Inflammatory macrophage treated with lipopolysaccharide for 1 hour (primary cell): ENCODE measurements around the gene UBR4.

Experiments used
- DNase-seq, 2 donors: peaks; one replicate each; pipeline ENCODE4 v3.0.0-alpha.2; 2020 to 2022

UBR4 gene

DNA sequence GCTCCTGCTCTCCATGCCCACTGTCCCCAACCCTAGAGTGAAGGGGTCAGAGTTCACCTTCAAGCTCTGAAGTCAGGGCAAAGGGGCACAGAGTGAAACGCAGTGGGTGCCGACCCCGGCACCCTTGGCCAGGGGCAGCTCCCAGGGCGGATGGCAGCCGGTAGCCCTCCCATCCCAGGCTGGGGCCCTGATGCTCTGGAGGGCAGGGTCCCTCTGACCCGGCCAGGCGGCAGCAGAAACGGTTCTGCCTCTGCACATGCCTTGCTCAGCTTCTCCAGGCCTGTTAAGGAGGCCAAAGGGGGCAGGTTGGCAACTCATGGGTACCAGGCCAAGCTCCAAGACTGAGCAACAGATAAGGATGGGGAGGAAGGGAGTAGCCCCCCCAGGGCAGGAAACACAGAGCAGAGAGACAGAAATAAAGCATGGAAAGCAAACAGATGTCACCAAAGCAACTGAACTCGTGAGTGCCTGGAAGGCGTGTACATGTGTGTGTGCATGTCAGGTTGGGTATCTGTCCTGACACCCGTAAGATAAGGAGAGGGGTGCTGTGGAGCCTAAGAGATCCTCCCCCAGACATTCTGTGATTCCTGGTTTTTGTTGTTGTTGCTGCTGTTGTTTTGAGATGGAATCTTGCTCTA is 141.3 kb downstream of the UBR4 start:
- no peak for DNase-seq

- no peak for DNase-seq
These were observed 142.0 kb downstream of the UBR4 start for GRCh38 chr1:19067912-19068638.

GRCh38 chr1:19067182-19067911 is 142.7 kb downstream of the UBR4 start:
- DNase-seq = no peak

GRCh38 chr1:19066874-19067181 is 143.2 kb downstream of the UBR4 start:
- no peak for DNase-seq

- no peak for DNase-seq
These were observed 143.7 kb downstream of the UBR4 start for GRCh38 chr1:19066248-19066873.

- no peak for DNase-seq
These were observed 144.4 kb downstream of the UBR4 start for GRCh38 chr1:19065526-19066247.

DNA sequence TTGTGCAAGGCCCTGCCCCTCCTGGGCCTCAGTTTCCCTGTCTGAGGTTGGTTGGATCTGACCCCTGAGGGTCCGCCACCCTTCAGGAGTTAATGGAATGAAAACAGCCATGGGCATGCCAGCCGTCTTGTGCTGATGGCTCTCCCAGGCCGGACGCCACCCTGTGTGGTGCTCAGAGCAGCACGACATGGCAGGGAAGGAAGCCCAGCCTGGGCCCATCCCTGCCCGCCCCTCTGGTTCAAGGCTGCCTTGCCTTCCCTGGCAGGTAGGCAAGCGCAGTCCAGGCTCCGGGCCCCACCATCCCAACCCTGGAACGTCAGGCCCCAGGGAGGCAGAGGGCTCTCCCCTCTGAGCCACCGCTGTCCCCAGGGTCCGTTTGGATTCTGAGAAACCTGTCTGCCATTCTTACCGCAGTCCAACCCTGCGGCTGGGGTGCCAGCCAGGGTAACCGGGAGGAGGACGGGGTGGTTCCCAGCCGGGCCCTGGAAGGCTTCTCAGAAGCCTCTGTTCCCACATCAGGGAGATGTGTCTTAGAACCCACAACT is 145.1 kb downstream of the UBR4 start:
- no peak for DNase-seq

DNA sequence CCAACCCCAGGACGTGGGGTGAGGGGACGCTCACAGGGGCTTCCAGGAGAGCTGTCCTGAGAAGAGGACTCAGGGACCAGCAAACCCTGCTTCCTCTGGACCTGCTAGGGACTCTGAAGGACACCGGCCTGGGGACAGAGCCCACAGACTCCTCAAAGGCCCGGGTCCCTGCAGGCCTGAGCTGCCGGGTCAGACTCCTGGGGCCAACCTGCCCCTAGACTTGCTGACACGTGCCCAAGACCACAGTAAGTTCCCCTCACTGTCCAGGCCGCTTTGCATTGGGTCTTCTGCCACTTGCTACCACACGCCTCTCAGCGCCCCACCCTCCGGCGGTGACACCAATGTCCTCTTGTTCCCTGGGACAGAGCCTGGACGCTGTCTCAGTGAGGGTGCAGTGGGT is 146.9 kb downstream of the UBR4 start:
- DNase-seq = no peak

- no peak for DNase-seq
These were observed 147.6 kb downstream of the UBR4 start for GRCh38 chr1:19062258-19063029.

DNA sequence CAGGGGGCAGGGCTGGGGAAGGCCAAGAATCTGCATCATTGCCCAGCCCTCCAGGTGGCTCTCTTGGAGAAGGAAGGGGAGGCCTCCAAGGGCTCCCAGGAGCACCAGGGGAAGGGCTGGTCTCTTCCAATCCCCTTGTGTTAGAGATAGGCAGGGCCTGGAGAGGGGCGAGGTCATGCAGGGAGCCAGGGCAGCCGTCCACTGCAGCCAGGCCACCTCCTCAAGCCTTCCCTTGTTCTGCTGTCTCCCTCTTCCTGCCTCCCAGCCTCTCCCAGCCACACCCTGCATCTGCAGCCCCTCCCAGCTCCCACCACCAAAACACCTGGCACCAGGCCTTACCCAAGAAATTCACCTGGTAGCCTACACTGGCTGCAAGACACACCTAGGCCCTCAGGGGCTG is 148.3 kb downstream of the UBR4 start:
- DNase-seq = no peak

GRCh38 chr1:19061343-19061742 is 148.7 kb downstream of the UBR4 start:
- DNase-seq = no peak

DNA sequence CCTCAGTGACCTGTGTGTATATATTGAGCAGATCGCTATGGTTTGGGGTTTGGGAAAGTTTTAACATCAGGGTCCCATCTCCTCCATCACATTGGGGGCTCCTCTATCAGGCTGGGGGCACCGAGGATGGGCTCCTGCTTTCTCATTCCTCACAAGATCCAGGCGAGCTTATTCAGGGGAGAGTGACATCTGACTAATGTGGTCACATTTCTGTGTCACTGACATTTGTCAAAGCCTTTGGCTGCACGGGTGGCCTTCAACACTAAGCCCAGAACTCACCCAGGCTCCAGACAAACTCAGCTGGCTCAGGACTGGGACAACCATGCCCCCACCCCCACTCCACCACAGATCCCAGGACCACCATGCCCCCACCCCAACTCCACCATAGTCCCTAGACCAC is 150.3 kb downstream of the UBR4 start:
- DNase-seq = no peak

- DNase-seq = no peak
These were observed 151.6 kb downstream of the UBR4 start for GRCh38 chr1:19058476-19058797.

DNA sequence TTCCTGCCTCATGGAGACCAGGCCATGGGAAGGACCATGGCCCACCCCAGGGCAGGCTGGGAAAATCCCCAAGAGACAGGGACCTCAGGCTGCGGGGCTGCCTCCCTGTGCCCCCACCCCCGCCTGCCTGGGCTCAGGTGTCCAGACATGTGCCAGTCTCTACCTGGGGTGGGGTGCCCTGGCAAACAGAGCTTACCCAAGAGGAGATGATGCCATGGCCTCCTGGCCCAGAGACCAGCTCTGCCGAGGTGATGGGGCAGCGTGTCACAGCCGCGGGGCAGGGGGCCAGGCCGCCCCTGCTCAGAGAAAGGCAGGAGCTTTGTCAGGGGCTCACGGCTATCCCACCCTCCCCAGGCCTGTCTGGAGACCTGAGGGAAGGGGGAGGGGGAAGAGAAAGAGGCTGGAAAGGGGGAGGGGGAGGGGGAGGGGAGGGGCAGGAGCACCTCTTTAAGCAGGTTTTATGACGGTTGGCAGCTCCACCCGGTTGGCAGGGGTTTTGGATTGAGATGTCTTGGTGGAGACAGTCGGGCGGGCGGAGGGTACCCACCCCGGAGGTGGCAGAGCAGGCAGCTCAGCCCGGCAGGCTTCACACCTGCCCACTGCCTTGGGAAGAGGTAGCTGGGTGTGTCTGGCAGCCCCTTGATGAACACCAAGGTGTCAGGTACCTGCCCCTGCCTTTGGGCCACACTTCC is 152.1 kb downstream of the UBR4 start:
- no peak for DNase-seq

- DNase-seq = no peak
These were observed 152.8 kb downstream of the UBR4 start for GRCh38 chr1:19057182-19057779.

DNA sequence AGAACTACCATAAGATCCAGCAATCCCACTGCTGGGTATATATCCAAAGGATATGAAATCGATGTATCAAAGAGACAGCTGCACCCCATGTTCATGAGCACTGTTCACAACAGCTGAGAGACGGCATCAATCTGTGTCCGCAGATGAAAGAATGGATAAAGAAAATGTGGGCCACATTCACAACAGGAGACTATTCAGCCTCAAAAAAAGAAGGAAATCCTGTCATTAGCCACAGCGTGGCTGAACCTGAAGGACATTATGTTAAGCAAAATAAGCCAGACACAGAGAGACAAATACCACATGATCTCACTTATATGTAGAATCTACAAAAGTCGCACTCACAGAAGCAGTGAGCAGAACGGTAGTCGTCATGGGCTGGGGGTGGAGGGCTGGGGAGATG is 154.4 kb downstream of the UBR4 start:
- DNase-seq = no peak

DNA sequence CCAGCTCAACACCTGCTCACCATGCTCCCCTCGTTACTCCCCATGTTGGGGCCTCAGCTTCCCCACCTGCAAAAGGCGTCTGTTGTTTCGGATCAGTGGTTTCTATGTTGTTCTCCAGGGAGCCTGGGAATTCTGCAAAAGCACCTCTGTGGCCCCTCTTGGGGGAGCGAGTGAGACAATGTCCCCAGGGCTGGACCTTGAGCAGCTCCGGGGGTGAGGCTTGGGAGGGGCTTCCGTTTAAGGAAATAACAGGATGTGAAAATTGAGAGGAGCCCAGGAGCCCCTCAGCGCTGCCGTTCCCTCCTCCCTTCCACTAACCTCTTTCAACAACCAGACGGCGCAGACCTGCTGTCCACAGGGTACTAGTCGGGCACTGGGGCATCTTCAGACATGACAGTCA is 155.1 kb downstream of the UBR4 start:
- no peak for DNase-seq

GRCh38 chr1:19054216-19054615 is 155.8 kb downstream of the UBR4 start:
- DNase-seq = no peak

GRCh38 chr1:19053486-19053885 is 156.6 kb downstream of the UBR4 start:
- DNase-seq = no peak

DNA sequence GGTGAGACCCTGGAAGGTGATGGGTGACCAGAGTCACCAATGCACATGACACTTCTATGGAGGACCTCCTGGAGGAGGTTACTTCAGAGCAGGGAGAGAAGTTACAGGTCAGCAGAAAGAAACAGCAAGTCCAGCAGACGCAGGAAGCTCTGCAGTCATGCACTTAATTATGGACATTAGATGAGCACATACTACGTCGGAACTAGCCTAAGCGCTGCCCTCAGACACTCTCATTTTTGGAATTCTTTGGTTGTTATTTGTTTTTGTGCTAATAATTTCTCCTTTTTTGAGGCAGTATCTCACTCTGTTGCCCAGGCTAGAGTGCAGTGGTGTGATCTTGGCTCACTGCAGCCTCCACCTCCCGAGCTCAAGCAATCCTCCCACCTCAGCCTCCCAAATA is 160.3 kb downstream of the UBR4 start:
- DNase-seq = no peak

DNA sequence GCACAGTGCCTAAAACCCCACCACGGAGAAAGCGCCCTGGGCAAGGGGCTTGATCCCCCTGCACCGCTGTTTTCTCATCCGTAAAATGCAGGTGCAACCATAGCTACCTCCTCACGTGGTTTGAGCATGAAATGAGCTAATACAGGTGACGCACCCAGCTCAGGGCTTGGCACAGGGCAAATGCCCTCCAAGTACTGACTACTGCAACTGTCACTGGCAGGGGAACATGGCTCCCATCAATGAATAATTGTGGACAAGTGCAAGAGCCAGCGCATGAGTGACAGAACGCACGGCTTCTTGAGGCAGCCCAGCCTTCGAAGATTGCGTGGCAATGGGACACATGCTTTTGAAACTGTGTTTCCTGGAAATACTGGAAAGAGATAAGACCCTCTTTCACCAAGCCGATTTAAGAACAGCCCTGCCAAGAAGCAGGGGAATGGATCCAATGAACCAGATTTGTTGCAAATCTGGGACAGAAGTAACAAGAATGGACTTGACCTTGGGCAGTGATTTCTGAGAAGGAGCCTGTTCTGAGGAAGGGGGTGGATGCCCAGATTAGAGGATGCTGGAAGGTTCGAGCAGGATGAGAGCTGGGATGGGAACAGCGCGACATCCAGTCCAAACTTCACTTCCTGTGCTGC is 160.8 kb downstream of the UBR4 start:
- DNase-seq = no peak
